GM12872 (cell line): Measurements from ENCODE around the gene GALNS.

ENCODE experiments used
- CTCF ChIP-seq: IDR thresholded peaks from 3 replicates; pipeline ENCODE4 v1.5.1; 2011; ENCODE audit warnings: low read depth, mild to moderate bottlenecking, low read length, moderate library complexity; ENCODE audit not compliant: insufficient read depth

The GALNS gene

GRCh38 chr16:88787579-88788314 is 69.0 kb downstream of the GALNS start:
- TF ChIP-seq CTCF: no peak

GRCh38 chr16:88785106-88785924 is 71.4 kb downstream of the GALNS start, which contains the start of gene PIEZO1:
Gene PIEZO1 (minus strand): TSS chr16:88785220. CDS start chr16:88784964, 256 bp downstream.
- TF ChIP-seq CTCF: peak; percentile 83

GRCh38 chr16:88784856-88785105 is 72.0 kb downstream of the GALNS start:
- TF ChIP-seq CTCF: no peak

- TF ChIP-seq CTCF: peak; percentile 61
These were observed 72.5 kb downstream of the GALNS start for GRCh38 chr16:88784074-88784855.

GRCh38 chr16:88783391-88784073 is 73.2 kb downstream of the GALNS start:
- TF ChIP-seq CTCF: no peak

- no peak for TF ChIP-seq CTCF
These were observed 74.0 kb downstream of the GALNS start for GRCh38 chr16:88782454-88783390.
